GM23338 (cell line): Measurements from ENCODE around the gene ZBTB48. TPM values are rescaled to one million over a fixed set of nuclear protein-coding genes. Genes with fewer than 3 reads are reported as not detected.

ENCODE experiments used
- ATAC-seq: fragments of 200-7000 bp; cut with Tn5 transposase; 3 replicates; pipeline ENCODE4 v1.9.1; 2020
- DNase-seq: peaks from one replicate; pipeline ENCODE4 v3.0.0-alpha.2; 2015; ENCODE audit warnings: low spot score
- H2AFZ ChIP-seq: fragments of 200-600 bp; sonication (generic); 2 replicates; pipeline ENCODE4 v1.8.0; 2016; ENCODE audit warnings: antibody characterized with exemption, mild to moderate bottlenecking, moderate library complexity
- H3F3A ChIP-seq: fragments of 200-600 bp; sonication (generic); replicated peaks from 2 replicates; pipeline ENCODE4 v1.8.0; 2017; ENCODE audit warnings: antibody characterized with exemption, mixed run types, low read depth
- H3K27ac ChIP-seq: fragments of 200-600 bp; sonication (generic); 2 replicates; pipeline ENCODE4 v1.6.1; 2016; ENCODE audit warnings: low read depth
- H3K27me3 ChIP-seq: fragments of 200-600 bp; sonication (generic); 2 replicates; pipeline ENCODE4 v1.8.0; 2016; ENCODE audit warnings: mild to moderate bottlenecking, mixed run types, moderate library complexity; ENCODE audit not compliant: insufficient read depth
- H3K36me3 ChIP-seq: fragments of 200-600 bp; sonication (generic); 2 replicates; pipeline ENCODE4 v1.8.0; 2016; ENCODE audit warnings: mild to moderate bottlenecking; ENCODE audit not compliant: insufficient read depth
- H3K4me1 ChIP-seq: fragments of 200-600 bp; sonication (generic); 2 replicates; pipeline ENCODE4 v1.8.0; 2016; ENCODE audit warnings: mild to moderate bottlenecking, moderate library complexity; ENCODE audit not compliant: insufficient read depth
- H3K4me2 ChIP-seq: fragments of 200-600 bp; sonication (generic); 2 replicates; pipeline ENCODE4 v1.7.1; 2017; ENCODE audit warnings: mixed run types
- H3K4me3 ChIP-seq: fragments of 200-600 bp; sonication (generic); 2 replicates; pipeline ENCODE4 v1.6.1; 2016; ENCODE audit warnings: mixed run types
- H3K79me2 ChIP-seq: fragments of 200-600 bp; sonication (generic); replicated peaks from 2 replicates; pipeline ENCODE4 v1.8.0; 2017; ENCODE audit warnings: mild to moderate bottlenecking; ENCODE audit not compliant: insufficient read depth
- H3K9me2 ChIP-seq: fragments of 200-600 bp; sonication (generic); 2 replicates; pipeline ENCODE4 v1.8.0; 2017; ENCODE audit not compliant: insufficient read depth
- H4K20me1 ChIP-seq: fragments of 200-600 bp; sonication (generic); replicated peaks from 2 replicates; pipeline ENCODE4 v1.8.0; 2017; ENCODE audit warnings: mild to moderate bottlenecking; ENCODE audit not compliant: insufficient read depth
- H3K27ac Mint-ChIP-seq: 2 replicates; pipeline ENCODE4 v1.8.0; 2020; ENCODE audit warnings: inconsistent platforms, mild to moderate bottlenecking, moderate library complexity, mixed read lengths
- H3K27me3 Mint-ChIP-seq: 3 replicates; pipeline ENCODE4 v1.8.0; 2022; ENCODE audit warnings: low read depth, mild to moderate bottlenecking, moderate library complexity, mixed read lengths, inconsistent platforms; ENCODE audit not compliant: insufficient read depth, poor library complexity
- H3K36me3 Mint-ChIP-seq: 3 replicates; pipeline ENCODE4 v1.8.0; 2021; ENCODE audit warnings: low read depth, mild to moderate bottlenecking, inconsistent platforms, moderate library complexity, mixed read lengths
- H3K4me1 Mint-ChIP-seq: 3 replicates; pipeline ENCODE4 v1.8.0; 2020; ENCODE audit warnings: mild to moderate bottlenecking, inconsistent platforms, mixed read lengths
- H3K4me3 Mint-ChIP-seq: 3 replicates; pipeline ENCODE4 v1.8.0; 2021; ENCODE audit warnings: moderate library complexity, mild to moderate bottlenecking, inconsistent platforms, mixed read lengths
- H3K9me3 Mint-ChIP-seq: 3 replicates; pipeline ENCODE4 v1.8.0; 2020; ENCODE audit warnings: moderate library complexity, mild to moderate bottlenecking, inconsistent platforms, mixed read lengths
- CREB1 ChIP-seq: fragments of 250-450 bp; sonication (Bioruptor Pico); IDR thresholded peaks from 2 replicates; pipeline ENCODE4 v1.5.0; 2020; ENCODE audit warnings: low read depth, mild to moderate bottlenecking, moderate library complexity
- CTCF ChIP-seq, 2 experiments: fragments of 200-600 bp in 1 of 2; sonication (generic) in 1 of 2; conservative IDR thresholded peaks; 2 replicates each; pipeline versions ENCODE4 v1.5.1 to v1.6.1; 2016 to 2017; ENCODE audit warnings: antibody characterized with exemption in 2 of 2, low read depth in 2 of 2, mild to moderate bottlenecking in 2 of 2, moderate library complexity in 1 of 2
- JUNB ChIP-seq: IDR thresholded peaks from one replicate; pipeline ENCODE4 v1.6.1; 2016; ENCODE audit warnings: antibody characterized with exemption; ENCODE audit not compliant: unreplicated experiment
- NANOG ChIP-seq: IDR thresholded peaks from 2 replicates; pipeline ENCODE4 v1.6.1; 2016; ENCODE audit warnings: antibody characterized with exemption, borderline replicate concordance
- POLR2AphosphoS5 ChIP-seq: IDR thresholded peaks from 2 replicates; pipeline ENCODE4 v1.6.1; 2016; ENCODE audit warnings: antibody characterized with exemption, low read depth
- REST ChIP-seq: IDR thresholded peaks from one replicate; pipeline ENCODE4 v1.6.1; 2018; ENCODE audit warnings: antibody characterized with exemption; ENCODE audit not compliant: unreplicated experiment
- STAT1 ChIP-seq: IDR thresholded peaks from one replicate; pipeline ENCODE4 v1.6.1; 2016; ENCODE audit warnings: antibody characterized with exemption; ENCODE audit not compliant: unreplicated experiment
- ZNF462 ChIP-seq: fragments of 250-450 bp; sonication (Bioruptor Pico); IDR thresholded peaks from 2 replicates; pipeline ENCODE4 v1.5.0; 2020; ENCODE audit warnings: mild to moderate bottlenecking, moderate library complexity
- polyA plus RNA-seq: library from polyadenylated mRNA; unstranded; fragments of >200 nt; fragmentation: Nextera tagmentation; extraction: Ambion mirVana; gene quantifications from 2 replicates; pipeline ENCODE4 v1.2.1, GENCODE V29; 2016
- total RNA-seq: library from RNA; depleted of rRNA; stranded (reverse); fragments of >200 nt; shearing (Covaris generic); gene quantifications from 2 replicates; pipeline ENCODE4 v1.2.3, GENCODE V29; 2014

ZBTB48 gene
- total and polyA plus RNA-seq, 2 experiments from 2014 or later: 17.3 to 25.5 TPM

- Mint-ChIP-seq H3K4me3 (peak within 1 kb of the TSS; percentile 91), H3K27ac (peak within 1 kb of the TSS; percentile 97), H3K4me1 (peaks cover 20% of the 10 kb centered on the region), H3K9me3 (no peaks in the 10 kb centered on the region), H3K27me3 (peaks cover 20% of the 10 kb centered on the region), H3K36me3 (peaks cover 28% of the 10 kb centered on the region; the same call in 2 of the 3 replicates)
- H3K36me3 ChIP-seq: no peaks in the 10 kb centered on the region; the same call in 1 of the 2 replicates
- peaks cover 10% of the 10 kb centered on the region; the same call in 1 of the 2 replicates for H3F3A ChIP-seq
- peak within 1 kb of the TSS; percentile 98 for H3K4me3 ChIP-seq
- ATAC-seq (peak; percentile 50), DNase-seq (peak; percentile 86)
- H3K9me2 ChIP-seq: no peaks in the 10 kb centered on the region
- H3K4me1 ChIP-seq: peaks cover 9% of the 10 kb centered on the region
- H4K20me1 ChIP-seq: peaks cover 22% of the 10 kb centered on the region
- peak within 1 kb of the TSS; percentile 81 for H3K4me2 ChIP-seq
- H2AFZ ChIP-seq: peak within 1 kb of the TSS; percentile 1; the same call in 1 of the 2 replicates
- TF ChIP-seq POLR2AphosphoS5: peak; percentile 95
- no peak for TF ChIP-seq CREB1 (CRISPR knock-in tag)
- peaks cover 42% of the 10 kb centered on the region for H3K79me2 ChIP-seq
- peaks cover 5% of the 10 kb centered on the region; the same call in 1 of the 2 replicates for H3K27me3 ChIP-seq
- H3K27ac ChIP-seq: peak within 1 kb of the TSS; percentile 94
Observed at GRCh38 chr1:6602669-6603237, 23.0 kb downstream of the ZBTB48 start, which contains the start of gene KLHL21. TSS of gene KLHL21 (minus strand) at chr1:6602869. CDS start at chr1:6602817, 52 bp downstream.

- Histone ChIP-seq H3F3A (peaks cover 10% of the 10 kb centered on the region; the same call in 1 of the 2 replicates), H3K4me3 (peak overlapping the region; percentile 98), H3K27ac (peak overlapping the region; percentile 94), H4K20me1 (peaks cover 22% of the 10 kb centered on the region), H3K4me2 (peak overlapping the region; percentile 81), H3K79me2 (peaks cover 36% of the 10 kb centered on the region), H2AFZ (peak overlapping the region; percentile 1; the same call in 1 of the 2 replicates), H3K4me1 (peaks cover 9% of the 10 kb centered on the region), H3K27me3 (peaks cover 5% of the 10 kb centered on the region; the same call in 1 of the 2 replicates), H3K36me3 (no peaks in the 10 kb centered on the region), H3K9me2 (no peaks in the 10 kb centered on the region)
- peak overlapping the region; percentile 97 for H3K27ac Mint-ChIP-seq
- H3K36me3 Mint-ChIP-seq: peaks cover 24% of the 10 kb centered on the region; the same call in 2 of the 3 replicates
- no peaks in the 10 kb centered on the region for H3K9me3 Mint-ChIP-seq
- ATAC-seq (peak; percentile 8), DNase-seq (peak; percentile 64)
- H3K4me1 Mint-ChIP-seq: peaks cover 20% of the 10 kb centered on the region
- peaks cover 20% of the 10 kb centered on the region for H3K27me3 Mint-ChIP-seq
- peak overlapping the region; percentile 73 for H3K4me3 Mint-ChIP-seq
- TF ChIP-seq ZNF462 (no peak), CTCF (conservative IDR thresholded peaks at IDR 0.05; ENCODE audit: low read depth in 2 of 2) (no peak), JUNB (no peak), REST (no peak), NANOG (no peak), STAT1 (no peak)
Observed at GRCh38 chr1:6603238-6603914, 23.6 kb downstream of the ZBTB48 start.
